HL-60 (cell line): ENCODE data around the gene AMER2.

ENCODE experiments used
- DNase-seq, 2 experiments: peaks; one replicate each; pipeline ENCODE4 v3.0.0-alpha.2; 2010 to 2020; ENCODE audit warnings: low read depth in 1 of 2, low spot score in 1 of 2
- H3K27ac ChIP-seq: fragments of 250-450 bp; sonication (Bioruptor Pico); replicated peaks from 2 replicates; pipeline ENCODE4 v1.5.1; 2020; ENCODE audit warnings: mild to moderate bottlenecking, moderate library complexity
- H3K27me3 ChIP-seq: fragments of 250-450 bp; sonication (Bioruptor Pico); 2 replicates; pipeline ENCODE4 v1.5.1; 2021; ENCODE audit warnings: mild to moderate bottlenecking, moderate library complexity; ENCODE audit not compliant: insufficient read depth, poor library complexity, severe bottlenecking
- H3K4me3 ChIP-seq: replicated peaks from 2 replicates; pipeline ENCODE4 v1.5.1; 2011; ENCODE audit warnings: mild to moderate bottlenecking, control low read depth, low read length; ENCODE audit not compliant: insufficient read depth
- GABPA ChIP-seq: IDR thresholded peaks from 2 replicates; pipeline ENCODE4 v1.6.1; 2012; ENCODE audit warnings: low read depth
- POLR2AphosphoS5 ChIP-seq: IDR thresholded peaks from 2 replicates; pipeline ENCODE4 v1.6.1; 2012; ENCODE audit warnings: low read depth
- SPI1 ChIP-seq: IDR thresholded peaks from 2 replicates; pipeline ENCODE4 v1.6.1; 2012; ENCODE audit warnings: low read depth, mild to moderate bottlenecking, borderline replicate concordance
- TF ChIP-seq, protein P1 (sequence below): IDR thresholded peaks from one replicate; pipeline ENCODE4 v1.5.1; 2011; ENCODE audit warnings: low read length, control low read depth, inconsistent platforms; ENCODE audit not compliant: insufficient read depth
- TF ChIP-seq, protein P2 (sequence below): IDR thresholded peaks from 2 replicates; pipeline ENCODE4 v1.6.1; 2012; ENCODE audit warnings: low read depth; ENCODE audit not compliant: insufficient replicate concordance

AMER2 gene

DNA sequence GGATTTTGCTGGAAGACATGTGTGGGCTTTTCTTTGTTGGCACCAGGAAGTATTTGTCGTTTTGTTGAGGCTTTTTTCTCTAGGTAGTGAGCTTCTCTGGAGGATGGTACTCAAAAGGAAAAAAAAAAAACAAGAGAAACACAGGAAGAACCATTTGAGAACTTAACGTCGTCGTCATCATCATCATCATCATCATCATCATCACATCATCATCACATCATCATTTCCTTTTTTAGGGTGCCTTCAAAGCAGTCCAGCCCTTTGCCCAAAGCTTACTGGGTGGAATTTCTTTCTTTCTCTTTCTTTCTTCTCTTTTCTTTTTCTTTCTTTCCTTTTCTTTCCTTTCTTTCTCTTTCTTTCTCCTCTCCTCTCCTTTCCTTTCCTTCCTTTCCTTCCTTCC, 2.2 kb upstream of the AMER2 start:
- Histone ChIP-seq H3K27ac (no peak overlapping the region), H3K27me3 (peaks cover 33% of the 10 kb centered on the region), H3K4me3 (no peak overlapping the region)
- no peak for DNase-seq
- TF ChIP-seq GABPA: no peak
- TF ChIP-seq, protein P1, sequence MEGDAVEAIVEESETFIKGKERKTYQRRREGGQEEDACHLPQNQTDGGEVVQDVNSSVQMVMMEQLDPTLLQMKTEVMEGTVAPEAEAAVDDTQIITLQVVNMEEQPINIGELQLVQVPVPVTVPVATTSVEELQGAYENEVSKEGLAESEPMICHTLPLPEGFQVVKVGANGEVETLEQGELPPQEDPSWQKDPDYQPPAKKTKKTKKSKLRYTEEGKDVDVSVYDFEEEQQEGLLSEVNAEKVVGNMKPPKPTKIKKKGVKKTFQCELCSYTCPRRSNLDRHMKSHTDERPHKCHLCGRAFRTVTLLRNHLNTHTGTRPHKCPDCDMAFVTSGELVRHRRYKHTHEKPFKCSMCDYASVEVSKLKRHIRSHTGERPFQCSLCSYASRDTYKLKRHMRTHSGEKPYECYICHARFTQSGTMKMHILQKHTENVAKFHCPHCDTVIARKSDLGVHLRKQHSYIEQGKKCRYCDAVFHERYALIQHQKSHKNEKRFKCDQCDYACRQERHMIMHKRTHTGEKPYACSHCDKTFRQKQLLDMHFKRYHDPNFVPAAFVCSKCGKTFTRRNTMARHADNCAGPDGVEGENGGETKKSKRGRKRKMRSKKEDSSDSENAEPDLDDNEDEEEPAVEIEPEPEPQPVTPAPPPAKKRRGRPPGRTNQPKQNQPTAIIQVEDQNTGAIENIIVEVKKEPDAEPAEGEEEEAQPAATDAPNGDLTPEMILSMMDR: no peak
- TF ChIP-seq SPI1: no peak
- TF ChIP-seq, protein P2, sequence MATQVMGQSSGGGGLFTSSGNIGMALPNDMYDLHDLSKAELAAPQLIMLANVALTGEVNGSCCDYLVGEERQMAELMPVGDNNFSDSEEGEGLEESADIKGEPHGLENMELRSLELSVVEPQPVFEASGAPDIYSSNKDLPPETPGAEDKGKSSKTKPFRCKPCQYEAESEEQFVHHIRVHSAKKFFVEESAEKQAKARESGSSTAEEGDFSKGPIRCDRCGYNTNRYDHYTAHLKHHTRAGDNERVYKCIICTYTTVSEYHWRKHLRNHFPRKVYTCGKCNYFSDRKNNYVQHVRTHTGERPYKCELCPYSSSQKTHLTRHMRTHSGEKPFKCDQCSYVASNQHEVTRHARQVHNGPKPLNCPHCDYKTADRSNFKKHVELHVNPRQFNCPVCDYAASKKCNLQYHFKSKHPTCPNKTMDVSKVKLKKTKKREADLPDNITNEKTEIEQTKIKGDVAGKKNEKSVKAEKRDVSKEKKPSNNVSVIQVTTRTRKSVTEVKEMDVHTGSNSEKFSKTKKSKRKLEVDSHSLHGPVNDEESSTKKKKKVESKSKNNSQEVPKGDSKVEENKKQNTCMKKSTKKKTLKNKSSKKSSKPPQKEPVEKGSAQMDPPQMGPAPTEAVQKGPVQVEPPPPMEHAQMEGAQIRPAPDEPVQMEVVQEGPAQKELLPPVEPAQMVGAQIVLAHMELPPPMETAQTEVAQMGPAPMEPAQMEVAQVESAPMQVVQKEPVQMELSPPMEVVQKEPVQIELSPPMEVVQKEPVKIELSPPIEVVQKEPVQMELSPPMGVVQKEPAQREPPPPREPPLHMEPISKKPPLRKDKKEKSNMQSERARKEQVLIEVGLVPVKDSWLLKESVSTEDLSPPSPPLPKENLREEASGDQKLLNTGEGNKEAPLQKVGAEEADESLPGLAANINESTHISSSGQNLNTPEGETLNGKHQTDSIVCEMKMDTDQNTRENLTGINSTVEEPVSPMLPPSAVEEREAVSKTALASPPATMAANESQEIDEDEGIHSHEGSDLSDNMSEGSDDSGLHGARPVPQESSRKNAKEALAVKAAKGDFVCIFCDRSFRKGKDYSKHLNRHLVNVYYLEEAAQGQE: no peak
- TF ChIP-seq POLR2AphosphoS5: no peak

GRCh38 chr13:25172303-25172630, 179 bp upstream of the AMER2 start:
- H3K4me3 ChIP-seq: no peak overlapping the region
- TF ChIP-seq, protein P2: no peak
- no peak for TF ChIP-seq POLR2AphosphoS5
- H3K27ac ChIP-seq: no peak overlapping the region
- H3K27me3 ChIP-seq: peaks cover 40% of the 10 kb centered on the region
- DNase-seq: no peak

DNA sequence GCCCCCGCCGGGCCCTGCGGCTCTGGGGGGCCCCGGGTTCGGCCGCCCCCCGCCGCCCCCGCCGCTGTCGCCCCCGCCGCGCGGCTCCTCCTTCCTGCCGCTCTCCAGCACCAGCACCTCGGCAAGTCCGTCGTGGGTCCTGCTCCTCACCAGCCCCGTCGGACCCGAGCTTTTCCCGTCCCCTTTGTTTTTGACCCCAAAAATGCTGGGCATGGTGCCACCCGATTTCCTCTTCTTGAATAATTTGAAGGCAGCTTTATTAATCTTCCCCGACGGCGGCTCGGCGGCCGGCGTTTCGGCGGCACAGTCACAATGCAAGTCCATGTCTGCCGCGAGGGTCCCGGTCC, 945 bp downstream of the AMER2 start:
- H3K27me3 ChIP-seq: peaks cover 48% of the 10 kb centered on the region
- no peak for TF ChIP-seq SPI1
- no peak overlapping the region for H3K4me3 ChIP-seq
- H3K27ac ChIP-seq: no peak overlapping the region
- DNase-seq: no peak

GRCh38 chr13:25170554-25171111, 1.5 kb downstream of the AMER2 start:
- DNase-seq: no peak
- no peak overlapping the region for H3K4me3 ChIP-seq
- H3K27me3 ChIP-seq: peaks cover 49% of the 10 kb centered on the region
- no peak overlapping the region for H3K27ac ChIP-seq
- TF ChIP-seq GABPA: no peak
- no peak for TF ChIP-seq POLR2AphosphoS5
- TF ChIP-seq, protein P1: no peak
- TF ChIP-seq, protein P2: no peak
- TF ChIP-seq SPI1: no peak
